ENCODE results near the gene VPS72. TPM values are rescaled to one million over a fixed set of nuclear protein-coding genes. Genes with fewer than 3 reads are reported as not detected.
A peak's percentile ranks its signal among the peaks of the same experiment; 100 is the strongest.

The VPS72 gene
- total RNA-seq, 2 experiments from 2014 or later = 59.8 to 61.7 TPM

- POLR2A ChIA-PET = interaction anchor here (1.1 to 1.5 kb wide), 2 partner anchors 25 to 123 kb away, joined by 3 to 12 read pairs; partner anchors contain the start of genes PSMD4 and TNFAIP8L2
- no peak for ATAC-seq
- DNase-seq = no peak
These were observed 58.2 kb downstream of the VPS72 start for GRCh38 chr1:151131701-151132334.

GRCh38 chr1:151130987-151131586 is 58.9 kb downstream of the VPS72 start:
- Mint-ChIP-seq H3K4me3 (peak overlapping the region; percentile 69), H3K36me3 (ENCODE audit: low read depth) (peaks cover 4% of the 10 kb centered on the region), H3K27ac (peak overlapping the region; percentile 68), H3K9me3 (ENCODE audit: insufficient read depth) (no peaks in the 10 kb centered on the region), H3K27me3 (ENCODE audit: low read depth) (peaks cover 3% of the 10 kb centered on the region), H3K4me1 (ENCODE audit: low read depth) (peaks cover 25% of the 10 kb centered on the region)
- POLR2A ChIA-PET = interaction anchor here (0.8 to 1.5 kb wide), 4 partner anchors 26 to 124 kb away, joined by 3 to 12 read pairs (median 3); partner anchors contain the start of genes PSMD4 and TNFAIP8L2
- peak; percentile 88 for DNase-seq
- ATAC-seq = peak; percentile 100
- CTCF ChIA-PET = interaction anchor here (0.9 to 4.5 kb wide), 7 partner anchors 11 to 106 kb away, joined by 3 to 22 read pairs (median 5); partner anchors contain the start of gene TNFAIP8L2

More at GRCh38 chr1:151131701-151132334, 58.2 kb downstream of the VPS72 start:
- CTCF ChIA-PET = interaction anchor here (0.9 to 4.5 kb wide), 6 partner anchors 10 to 107 kb away, joined by 3 to 22 read pairs (median 7); partner anchors contain the start of gene TNFAIP8L2
- peaks cover 4% of the 10 kb centered on the region for H3K36me3 Mint-ChIP-seq (ENCODE audit: low read depth)
- H3K4me3 Mint-ChIP-seq = peak overlapping the region; percentile 69
- H3K27me3 Mint-ChIP-seq (ENCODE audit: low read depth) = peaks cover 3% of the 10 kb centered on the region
- H3K9me3 Mint-ChIP-seq (ENCODE audit: insufficient read depth) = no peaks in the 10 kb centered on the region
- H3K4me1 Mint-ChIP-seq (ENCODE audit: low read depth) = peaks cover 29% of the 10 kb centered on the region
- peak overlapping the region; percentile 68 for H3K27ac Mint-ChIP-seq

DNA sequence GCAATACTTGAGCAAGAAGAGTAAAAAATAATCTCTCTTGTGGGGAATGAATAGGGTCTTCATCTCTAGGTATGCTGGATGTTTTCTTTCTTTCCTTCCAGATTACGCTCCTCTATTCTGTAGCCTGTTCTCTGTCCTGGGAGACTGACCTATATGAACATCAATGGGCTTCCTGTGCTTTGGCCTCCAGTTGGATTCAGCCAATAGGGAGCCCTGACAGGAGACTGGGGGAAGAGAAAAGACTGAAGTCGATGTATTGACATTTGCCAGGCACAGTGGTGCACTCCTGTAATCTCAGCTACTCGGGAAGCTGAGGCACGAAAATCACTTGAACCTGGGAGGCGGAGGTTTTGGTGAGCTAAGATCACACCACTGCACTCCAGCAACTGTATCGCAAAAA is 61.2 kb downstream of the VPS72 start:
- Mint-ChIP-seq H3K36me3 (ENCODE audit: low read depth) (peaks cover 4% of the 10 kb centered on the region), H3K9me3 (ENCODE audit: insufficient read depth) (no peaks in the 10 kb centered on the region), H3K4me3 (no peak overlapping the region), H3K27ac (no peak overlapping the region), H3K27me3 (ENCODE audit: low read depth) (peaks cover 3% of the 10 kb centered on the region), H3K4me1 (ENCODE audit: low read depth) (peaks cover 16% of the 10 kb centered on the region)
- POLR2A ChIA-PET = no interaction called here
- CTCF ChIA-PET = interaction anchor here (4.5 kb wide), 1 partner anchor 30 kb away, joined by 22 read pairs; no protein-coding TSS in a partner anchor
- no peak for ATAC-seq
- no peak for DNase-seq

Other genes with a start within 250 kb of the VPS72 start
- 100 to 1,000 TPM; 149 to 150 TPM for gene CERS2, start 215.4 kb downstream of the VPS72 start, total RNA-seq
- gene ANXA9, start 207.9 kb downstream of the VPS72 start, total RNA-seq = not detected
- gene MINDY1, start 183.3 kb downstream of the VPS72 start, total RNA-seq = 1 to 10 TPM; 9.1 to 9.9 TPM
- gene PRUNE1, start 181.7 kb downstream of the VPS72 start, total RNA-seq = 10 to 100 TPM; 15.8 to 19.0 TPM
- gene BNIPL, start 153.6 kb downstream of the VPS72 start, total RNA-seq = 1 to 10 TPM; 1.1 to 1.8 TPM
- 1 to 10 TPM; 1.3 TPM for gene C1orf56, start 142.4 kb downstream of the VPS72 start, total RNA-seq
- 100 to 1,000 TPM; 238 to 245 TPM for gene CDC42SE1, start 130.6 kb downstream of the VPS72 start, total RNA-seq
- 1 to 10 TPM; 5.7 to 6.0 TPM for gene MLLT11, start 129.8 kb downstream of the VPS72 start, total RNA-seq
- gene GABPB2, start 119.4 kb downstream of the VPS72 start, total RNA-seq = 10 to 100 TPM; 32.7 to 34.4 TPM
- gene SEMA6C, start 43.6 kb downstream of the VPS72 start, total RNA-seq = 1 to 10 TPM; 1.9 to 2.2 TPM
- gene TNFAIP8L2, start 33.5 kb downstream of the VPS72 start, total RNA-seq = 10 to 100 TPM; 18.5 to 20.0 TPM
- 1 to 10 TPM; 3.7 to 4.3 TPM for gene LYSMD1, start 24.3 kb downstream of the VPS72 start, total RNA-seq
- 10 to 100 TPM; 53.0 to 55.9 TPM for gene SCNM1, start 24.1 kb downstream of the VPS72 start, total RNA-seq
- gene TMOD4, start 14.2 kb downstream of the VPS72 start, total RNA-seq = 1 to 10 TPM; 2.2 to 3.4 TPM
- gene PIP5K1A, start 8.4 kb upstream of the VPS72 start, total RNA-seq = 10 to 100 TPM; 64.9 to 69.2 TPM
- gene PSMD4, start 64.5 kb upstream of the VPS72 start, total RNA-seq = 100 to 1,000 TPM; 194 to 210 TPM
- 10 to 100 TPM; 25.5 to 26.6 TPM for gene ZNF687, start 92.1 kb upstream of the VPS72 start, total RNA-seq
- gene PI4KB, start 137.2 kb upstream of the VPS72 start, total RNA-seq = 10 to 100 TPM; 56.0 to 70.2 TPM
- 10 to 100 TPM; 59.3 to 63.9 TPM for gene RFX5, start 157.1 kb upstream of the VPS72 start, total RNA-seq
- gene SELENBP1, start 182.5 kb upstream of the VPS72 start, total RNA-seq = not detected
- 100 to 1,000 TPM; 292 to 303 TPM for gene PSMB4, start 209.4 kb upstream of the VPS72 start, total RNA-seq